ENCODE measurements around the gene NUPR1.
"Not testable (repeated sequence)": the region's sequence is repeated elsewhere in the genome, so short reads cannot be mapped to it uniquely, and the experiment has no call there.

The NUPR1 gene

GRCh38 chr16:28554634-28555423, 16.1 kb upstream of the NUPR1 start:
- DNase-seq: no peak

- DNase-seq: peak; percentile 90
Measured at GRCh38 chr16:28553776-28554633, 15.2 kb upstream of the NUPR1 start, which contains the start of gene SGF29. SGF29 (plus strand) TSS chr16:28553920; CDS start chr16:28581070, 27,150 bp downstream.

DNA sequence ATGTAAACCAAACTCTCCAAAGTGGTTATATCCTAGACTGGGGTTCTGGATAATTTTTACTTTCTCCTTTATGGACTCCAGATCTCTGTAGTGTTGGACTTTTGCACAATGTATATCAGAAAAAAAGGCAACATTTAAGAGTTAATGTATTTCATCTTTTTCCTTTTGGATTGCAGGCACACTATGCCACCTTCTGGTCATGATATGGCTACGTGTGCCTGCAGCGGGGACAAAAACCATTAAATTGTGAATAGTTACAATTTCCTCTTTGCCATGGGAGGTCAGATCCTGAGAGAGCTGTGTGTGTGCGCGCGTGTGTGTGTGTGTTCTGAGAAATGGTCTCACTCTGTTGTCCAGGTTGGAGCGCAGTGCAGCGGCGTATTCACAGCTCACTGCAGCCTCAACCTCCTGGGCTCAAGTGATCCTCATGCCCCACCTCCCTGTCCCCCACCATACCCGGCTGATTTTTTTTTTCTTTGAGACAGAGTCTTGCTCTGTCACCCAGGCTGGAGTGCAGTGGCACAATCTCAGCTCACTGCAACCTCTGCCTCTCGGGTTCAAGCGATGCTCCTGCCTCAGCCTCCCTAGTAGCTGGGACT, 10.6 kb upstream of the NUPR1 start:
- DNase-seq: no peak

DNA sequence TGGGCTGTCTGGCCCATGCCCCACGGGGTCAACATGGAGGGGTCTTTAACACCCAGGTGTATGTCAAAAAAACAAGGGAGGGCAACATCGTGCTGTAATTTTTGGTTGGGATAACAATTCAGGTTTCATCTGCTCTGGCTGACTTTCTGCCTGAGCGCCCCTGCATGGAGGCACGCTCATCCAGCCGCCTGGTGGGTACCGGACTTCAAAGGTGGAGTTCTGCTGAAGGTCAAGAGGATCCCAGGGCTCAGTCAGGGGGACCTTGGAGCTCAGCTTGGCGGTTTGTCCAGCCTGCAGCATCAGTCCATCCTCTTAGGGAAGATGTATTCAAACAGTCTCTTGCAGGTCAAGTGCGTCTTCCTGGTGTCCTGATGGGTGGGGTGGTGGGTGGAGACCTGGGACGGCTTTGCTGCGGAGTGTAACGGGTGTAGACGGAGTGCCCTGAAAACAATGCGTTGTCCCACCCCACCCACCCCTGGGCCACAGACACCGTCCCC, 9.6 kb upstream of the NUPR1 start:
- no peak for DNase-seq

- no peak for DNase-seq
Measured at GRCh38 chr16:28546626-28547025, 7.9 kb upstream of the NUPR1 start.

- DNase-seq: not testable (repeated sequence)
Measured at GRCh38 chr16:28545964-28546363, 7.2 kb upstream of the NUPR1 start.

GRCh38 chr16:28544998-28545397, 6.2 kb upstream of the NUPR1 start:
- no peak for DNase-seq

GRCh38 chr16:28543072-28543471, 4.3 kb upstream of the NUPR1 start:
- DNase-seq: no peak

- no peak for DNase-seq
Measured at GRCh38 chr16:28542646-28543045, 3.9 kb upstream of the NUPR1 start.

DNA sequence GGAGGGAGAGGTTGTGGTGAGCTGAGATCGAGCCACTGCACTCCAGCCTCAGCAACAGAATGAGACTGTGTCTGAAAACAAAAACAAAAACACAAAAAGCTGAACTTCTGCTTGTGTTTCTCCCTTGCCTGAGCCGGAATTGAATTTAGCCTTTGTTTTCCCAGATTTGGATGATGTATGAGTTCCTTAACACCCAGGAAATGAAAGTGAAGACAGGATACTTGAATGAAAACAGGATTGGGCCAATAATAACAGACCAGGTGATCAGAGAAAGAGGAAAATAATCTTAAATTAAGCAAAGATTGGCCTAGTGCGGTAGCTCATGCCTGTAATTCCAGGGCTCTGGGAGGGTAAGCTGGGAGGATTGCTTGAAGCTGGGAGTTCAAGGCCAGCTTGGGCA, 1.6 kb upstream of the NUPR1 start:
- DNase-seq: no peak

- no peak for DNase-seq
Measured at GRCh38 chr16:28537964-28538732, 626 bp downstream of the NUPR1 start.

- DNase-seq: no peak
Measured at GRCh38 chr16:28537076-28537475, 1.7 kb downstream of the NUPR1 start.

- no peak for DNase-seq
Measured at GRCh38 chr16:28534542-28535373, 4.0 kb downstream of the NUPR1 start.

DNA sequence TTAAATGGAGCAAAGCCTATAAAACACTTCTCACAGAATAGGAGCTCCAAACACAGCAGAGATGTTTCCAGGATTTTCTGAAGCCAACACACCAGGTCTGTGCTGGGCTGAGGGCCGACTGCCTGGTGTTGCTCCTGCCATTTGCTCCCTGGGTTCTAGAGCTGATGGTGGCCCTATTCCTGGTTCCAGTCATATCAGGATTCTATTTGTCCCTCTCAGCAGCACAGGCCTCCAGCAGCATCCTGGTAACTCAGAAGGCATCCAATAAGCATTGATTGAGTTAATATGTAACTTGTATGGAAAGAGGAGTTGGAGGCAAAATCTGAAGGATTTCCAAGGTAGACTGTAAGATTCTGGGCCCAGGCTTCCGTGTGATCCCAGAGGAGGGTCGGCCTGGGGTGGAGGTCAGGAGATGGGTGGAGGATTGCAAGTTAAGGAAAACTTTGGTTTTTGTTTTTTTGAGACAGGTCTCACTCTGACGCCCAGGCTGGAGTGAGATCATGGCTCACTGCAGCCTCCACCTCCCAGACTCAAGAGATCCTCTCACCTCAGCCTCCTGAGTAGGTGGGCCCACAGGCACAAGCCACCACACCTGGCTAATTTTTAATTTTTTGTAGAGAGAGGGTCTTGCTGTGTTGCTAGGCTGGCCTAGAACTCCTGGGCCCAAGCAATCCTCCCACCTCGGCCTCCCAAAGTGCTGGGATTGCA, 5.7 kb downstream of the NUPR1 start:
- DNase-seq: no peak

- DNase-seq: no peak
Measured at GRCh38 chr16:28531777-28532744, 6.7 kb downstream of the NUPR1 start.

- DNase-seq: no peak
Measured at GRCh38 chr16:28529124-28529523, 9.7 kb downstream of the NUPR1 start.

DNA sequence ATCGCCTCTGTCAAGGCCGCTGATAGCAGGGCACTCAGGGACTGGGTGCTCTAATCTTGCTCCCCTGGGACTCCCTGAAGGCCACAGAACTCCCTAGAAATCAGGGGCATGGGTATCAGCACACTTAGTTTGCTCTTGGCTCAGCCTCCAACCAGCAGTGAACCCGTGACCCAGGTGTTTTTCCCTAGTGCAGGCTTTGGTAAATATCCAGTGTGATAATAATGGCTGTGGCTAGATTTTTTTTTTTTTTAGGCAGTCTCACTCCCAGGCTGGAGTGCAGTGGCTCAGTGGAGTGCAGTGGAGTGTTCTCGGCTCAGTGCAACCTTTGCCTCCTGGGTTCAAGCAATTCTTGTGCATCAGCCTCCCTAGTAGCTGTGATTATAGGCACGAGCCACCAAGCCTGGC, 10.3 kb downstream of the NUPR1 start:
- DNase-seq: no peak

DNA sequence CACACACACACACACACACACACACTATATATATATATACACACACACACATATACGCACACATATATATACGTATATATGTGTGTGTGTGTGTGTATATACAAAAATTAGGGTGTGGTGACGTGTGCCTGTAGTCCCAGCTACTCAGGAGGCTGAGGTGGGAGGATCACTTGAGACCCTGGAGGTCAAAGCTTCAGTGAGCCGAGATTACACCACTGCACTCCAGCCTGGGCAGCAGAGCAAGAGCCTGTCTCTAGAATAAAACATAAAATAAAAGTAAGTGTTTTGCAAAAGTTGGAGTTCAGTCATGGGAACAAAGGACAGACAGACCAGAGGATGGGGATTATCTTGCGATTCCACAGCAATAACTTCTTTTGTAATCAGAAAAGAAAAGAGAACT, 10.8 kb downstream of the NUPR1 start:
- no peak for DNase-seq

DNA sequence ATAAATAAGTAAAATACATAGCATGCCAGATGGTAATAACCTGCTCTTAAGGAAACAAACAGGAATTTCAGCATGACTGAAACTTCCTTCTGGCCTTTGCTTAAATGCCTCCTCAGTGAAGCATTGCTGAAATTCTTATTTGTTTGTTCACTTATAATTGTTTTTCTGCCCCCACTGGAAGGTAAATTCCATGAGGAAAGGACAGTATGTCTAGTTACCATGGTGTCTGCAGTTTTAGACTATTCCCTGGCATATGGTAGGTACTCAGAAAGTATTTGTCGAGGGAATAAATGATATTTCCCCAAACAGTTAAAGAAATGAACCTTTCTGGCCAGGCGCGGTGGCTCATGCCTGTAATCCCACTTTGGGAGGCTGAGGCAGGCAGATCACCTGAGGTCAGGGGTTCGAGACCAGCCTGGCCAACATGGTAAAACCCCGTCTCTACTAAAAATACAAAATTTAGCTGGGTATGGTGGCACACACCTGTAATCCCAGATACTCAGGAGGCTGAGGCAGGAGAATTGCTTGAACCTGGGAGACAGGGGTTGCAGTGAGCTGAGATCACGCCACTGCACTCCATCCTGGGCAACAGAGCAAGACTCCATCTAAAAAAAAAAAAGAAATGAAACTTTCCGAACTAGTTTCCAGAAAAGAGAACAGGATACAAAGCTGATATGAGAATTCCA, 11.5 kb downstream of the NUPR1 start:
- not testable (repeated sequence) for DNase-seq
